Fibroblast of pulmonary artery (primary cell): ENCODE measurements around the gene OSCAR.

ENCODE experiments used
- DNase-seq: peaks from one replicate; pipeline ENCODE4 v3.0.0-alpha.2; 2010; ENCODE audit warnings: low read depth
- H3K4me3 ChIP-seq: replicated peaks from 2 replicates; pipeline ENCODE4 v1.5.1; 2011; ENCODE audit warnings: low read depth, mild to moderate bottlenecking, control low read depth, low read length, moderate library complexity
- TF ChIP-seq, protein P1 (sequence below): IDR thresholded peaks from 2 replicates; pipeline ENCODE4 v1.5.1; 2011; ENCODE audit warnings: mild to moderate bottlenecking, control low read depth, low read length, inconsistent platforms; ENCODE audit errors: missing control alignments

OSCAR gene

DNA sequence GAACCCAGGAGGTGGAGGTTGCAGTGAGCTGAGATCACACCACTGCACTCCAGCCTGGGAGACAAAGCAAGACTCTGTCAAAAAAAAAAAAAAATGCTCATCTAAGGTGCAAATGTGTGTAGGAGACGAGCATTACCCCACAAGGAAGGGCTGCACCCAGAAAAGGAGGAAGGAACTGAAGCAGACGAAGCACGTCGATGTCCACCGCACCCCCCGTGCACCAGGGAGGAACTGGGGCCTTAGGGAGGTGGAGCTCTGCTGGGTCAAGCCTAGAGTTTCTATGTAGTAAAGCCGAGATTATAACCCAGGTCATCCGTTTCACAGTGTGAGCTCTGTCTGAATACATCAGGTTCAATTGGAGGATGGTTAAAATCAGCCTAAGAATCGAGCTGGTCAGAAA is 38.0 kb downstream of the OSCAR start:
- TF ChIP-seq, protein P1, sequence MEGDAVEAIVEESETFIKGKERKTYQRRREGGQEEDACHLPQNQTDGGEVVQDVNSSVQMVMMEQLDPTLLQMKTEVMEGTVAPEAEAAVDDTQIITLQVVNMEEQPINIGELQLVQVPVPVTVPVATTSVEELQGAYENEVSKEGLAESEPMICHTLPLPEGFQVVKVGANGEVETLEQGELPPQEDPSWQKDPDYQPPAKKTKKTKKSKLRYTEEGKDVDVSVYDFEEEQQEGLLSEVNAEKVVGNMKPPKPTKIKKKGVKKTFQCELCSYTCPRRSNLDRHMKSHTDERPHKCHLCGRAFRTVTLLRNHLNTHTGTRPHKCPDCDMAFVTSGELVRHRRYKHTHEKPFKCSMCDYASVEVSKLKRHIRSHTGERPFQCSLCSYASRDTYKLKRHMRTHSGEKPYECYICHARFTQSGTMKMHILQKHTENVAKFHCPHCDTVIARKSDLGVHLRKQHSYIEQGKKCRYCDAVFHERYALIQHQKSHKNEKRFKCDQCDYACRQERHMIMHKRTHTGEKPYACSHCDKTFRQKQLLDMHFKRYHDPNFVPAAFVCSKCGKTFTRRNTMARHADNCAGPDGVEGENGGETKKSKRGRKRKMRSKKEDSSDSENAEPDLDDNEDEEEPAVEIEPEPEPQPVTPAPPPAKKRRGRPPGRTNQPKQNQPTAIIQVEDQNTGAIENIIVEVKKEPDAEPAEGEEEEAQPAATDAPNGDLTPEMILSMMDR, result no peak
- DNase-seq, result no peak
- no peak overlapping the region for H3K4me3 ChIP-seq

DNA sequence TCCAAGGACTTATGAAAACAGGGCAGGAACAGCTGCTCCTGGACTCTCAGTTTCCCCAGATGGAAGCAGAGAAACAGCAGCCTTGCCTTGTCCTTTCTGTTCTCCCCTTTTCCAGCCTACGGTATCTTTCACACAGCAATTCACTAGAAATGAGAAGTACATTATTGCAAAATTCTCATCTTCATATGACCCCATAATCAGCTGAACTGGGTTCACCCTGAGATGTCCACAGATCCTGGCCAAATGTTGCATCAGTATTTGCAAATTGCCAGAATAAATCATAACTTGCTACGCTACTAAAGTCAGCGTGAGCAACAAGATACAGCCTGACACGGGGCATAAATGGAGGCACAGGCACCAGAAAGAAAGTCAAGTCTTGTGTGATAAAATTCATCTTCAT is 53.0 kb downstream of the OSCAR start:
- TF ChIP-seq, protein P1, result no peak
- H3K4me3 ChIP-seq, result no peak overlapping the region
- no peak for DNase-seq

DNA sequence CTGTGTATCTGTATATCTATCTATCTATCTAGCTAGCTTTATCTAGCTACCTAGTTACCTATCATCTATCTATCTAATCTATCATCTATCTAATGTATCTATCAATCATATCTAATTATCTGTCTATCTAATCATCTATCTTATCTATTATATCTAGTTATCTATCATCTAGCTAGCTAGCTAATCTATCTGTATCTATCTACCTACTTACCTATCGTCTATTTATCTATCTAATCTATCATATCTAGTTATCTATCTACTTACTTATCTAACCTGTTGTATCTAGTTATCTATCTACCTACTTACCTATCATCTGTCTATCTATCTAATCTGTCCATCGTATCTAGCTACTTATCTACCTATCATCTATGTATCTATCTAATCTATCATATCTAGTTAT is 54.8 kb downstream of the OSCAR start:
- no peak for DNase-seq
- H3K4me3 ChIP-seq, result no peak overlapping the region
- TF ChIP-seq, protein P1, result no peak
